Panc1 (cell line): ENCODE measurements around the gene SLC12A4. TPM values are rescaled to one million over a fixed set of nuclear protein-coding genes. Genes with fewer than 3 reads are reported as not detected.
A peak's percentile ranks its signal among the peaks of the same experiment; 100 is the strongest.

Experiments
- ATAC-seq: fragments of 200-7000 bp; cut with Tn5 transposase; 2 replicates; pipeline ENCODE4 v1.9.1; 2020; ENCODE audit warnings: mild to moderate bottlenecking, moderate library complexity
- BruUV-seq: library from RNA; stranded (reverse); fragments of 400-500 nt; replicated peaks from 2 replicates; lab custom pipeline; 2021; lab: Mats Ljungman, UMichigan
- CTCF ChIA-PET: fragments of 300-600 bp; sonication (Branson Sonifier 250); formaldehyde crosslinking; loops from one replicate; lab custom pipeline; 2022; ENCODE audit warnings: antibody characterized with exemption; lab: Charles Lee
- POLR2A ChIA-PET: fragments of 300-600 bp; sonication (Branson Sonifier 250); formaldehyde crosslinking; loops from one replicate; lab custom pipeline; 2022; ENCODE audit warnings: antibody characterized with exemption; lab: Charles Lee
- DNase-seq: peaks from one replicate; pipeline ENCODE4 v3.0.0-alpha.2; 2010; ENCODE audit warnings: low read depth, low spot score
- H3K27ac ChIP-seq: 2 replicates; pipeline ENCODE4 v1.5.1; 2011; ENCODE audit warnings: mild to moderate bottlenecking, low read length, inconsistent platforms
- H3K27me3 ChIP-seq: fragments of 200-500 bp; sonication (Bioruptor generic); 2 replicates; pipeline ENCODE4 v1.6.0; 2014; ENCODE audit warnings: low read length, inconsistent platforms; ENCODE audit not compliant: control insufficient read depth, insufficient read depth
- H3K36me3 ChIP-seq: fragments of 200-500 bp; sonication (Bioruptor generic); 2 replicates; pipeline ENCODE4 v1.5.1; 2014; ENCODE audit warnings: inconsistent platforms, mild to moderate bottlenecking, low read length, moderate library complexity; ENCODE audit not compliant: control insufficient read depth, insufficient read depth
- H3K4me1 ChIP-seq: 2 replicates; pipeline ENCODE4 v1.5.1; 2011; ENCODE audit warnings: inconsistent platforms, mild to moderate bottlenecking, low read length, moderate library complexity; ENCODE audit not compliant: control insufficient read depth, insufficient read depth
- H3K4me3 ChIP-seq, 2 experiments: 2 replicates each; pipeline ENCODE4 v1.5.1; 2011 to 2012; ENCODE audit warnings: low read depth in 2 of 2, low read length in 2 of 2, mild to moderate bottlenecking in 2 of 2, inconsistent platforms in 1 of 2, moderate library complexity in 1 of 2
- H3K9me3 ChIP-seq: fragments of 200-500 bp; sonication (Bioruptor generic); 2 replicates; pipeline ENCODE4 v1.5.1; 2014; ENCODE audit warnings: low read depth, mild to moderate bottlenecking, inconsistent platforms, low read length, moderate library complexity; ENCODE audit not compliant: control insufficient read depth, insufficient read depth
- CTCF ChIP-seq: fragments of 450-650 bp; IDR thresholded peaks from 2 replicates; pipeline ENCODE4 v1.5.1; 2017; ENCODE audit warnings: mild to moderate bottlenecking
- POLR2AphosphoS5 ChIP-seq: IDR thresholded peaks from 2 replicates; pipeline ENCODE4 v1.6.1; 2012; ENCODE audit warnings: mild to moderate bottlenecking, low read depth, low read length, moderate library complexity
- REST ChIP-seq, 2 experiments: IDR thresholded peaks; 2 replicates each; pipeline ENCODE4 v1.6.1; 2011 to 2012; ENCODE audit warnings: low read depth in 2 of 2, control low read depth in 1 of 2, low read length in 1 of 2, mild to moderate bottlenecking in 1 of 2, moderate library complexity in 1 of 2; ENCODE audit not compliant: insufficient read depth in 1 of 2
- SIN3A ChIP-seq: IDR thresholded peaks from 2 replicates; pipeline ENCODE4 v1.6.1; 2012; ENCODE audit warnings: low read depth, mild to moderate bottlenecking, low read length, moderate library complexity, borderline replicate concordance; ENCODE audit not compliant: insufficient read depth
- TCF7L2 ChIP-seq: IDR thresholded peaks from 2 replicates; pipeline ENCODE4 v1.6.1; 2011; ENCODE audit warnings: mild to moderate bottlenecking, low read depth, low read length, inconsistent platforms
- in situ Hi-C: cut with HindIII; loops from 2 replicates; pipeline ENCODE4 v1.10.0; 2016; ENCODE audit warnings: low sequenced_read_pairs, low pct_unique_long_range_greater_than_20kb
- intact Hi-C: fragments of 100-400 bp; cut with micrococcal nuclease; formaldehyde crosslinking; loops from one replicate; pipeline ENCODE4 v1.10.0; 2022; ENCODE audit not compliant: unreplicated experiment
- total RNA-seq: library from RNA; stranded (reverse); gene quantifications from one replicate; pipeline ENCODE4 v1.2.1, GENCODE V29; 2021; ENCODE audit not compliant: unreplicated experiment

SLC12A4 gene
- total RNA-seq, 1 experiment from 2014 or later: 31.8 TPM

GRCh38 chr16:67944690-67945391, 23.6 kb downstream of the SLC12A4 start:
- CTCF ChIA-PET: no interaction called here
- in situ Hi-C loops: no loop called here
- ATAC-seq (no peak), DNase-seq (no peak)
- no peak for TF ChIP-seq POLR2AphosphoS5
- TF ChIP-seq TCF7L2: no peak
- no peak for TF ChIP-seq CTCF
- no peak for TF ChIP-seq REST (IDR thresholded peaks at IDR 0.05; ENCODE audit: insufficient read depth in 1 of 2, low read depth in 2 of 2, low read length in 1 of 2)
- TF ChIP-seq SIN3A: no peak
- Histone ChIP-seq H3K27ac (no peak overlapping the region), H3K36me3 (no peaks in the 10 kb centered on the region), H3K9me3 (no peaks in the 10 kb centered on the region), H3K4me1 (no peaks in the 10 kb centered on the region; the same call in 1 of the 2 replicates), H3K4me3 (no peak overlapping the region), H3K27me3 (no peaks in the 10 kb centered on the region)
- BruUV-seq: no TSS peak
- POLR2A ChIA-PET: interaction anchor here (0.6 kb wide), 1 partner anchor 273 kb away, joined by 10 read pairs; no protein-coding TSS in a partner anchor
- intact Hi-C loops: no loop called here

GRCh38 chr16:67943619-67944504, 24.6 kb downstream of the SLC12A4 start, which contains the start of gene LCAT:
Gene LCAT, minus strand, starts transcription at chr16:67944120. Its CDS starts 19 bp downstream, at chr16:67944101.
- ChIA-PET CTCF (interaction anchor here (0.5 kb wide), 1 partner anchor 25 kb away, joined by 12 read pairs; no protein-coding TSS in a partner anchor), POLR2A (interaction anchor here (0.6 kb wide), 1 partner anchor 20 kb away, joined by 3 read pairs; no protein-coding TSS in a partner anchor)
- in situ Hi-C loops: no loop called here

More at GRCh38 chr16:67943619-67944504, 24.6 kb downstream of the SLC12A4 start, which contains the start of gene LCAT:
- Histone ChIP-seq H3K36me3 (no peaks in the 10 kb centered on the region), H3K4me3 (no peak within 1 kb of the TSS), H3K4me1 (no peaks in the 10 kb centered on the region; the same call in 1 of the 2 replicates), H3K27ac (no peak within 1 kb of the TSS), H3K9me3 (no peaks in the 10 kb centered on the region), H3K27me3 (no peaks in the 10 kb centered on the region)
- TF ChIP-seq POLR2AphosphoS5 (peak; percentile 42), REST (IDR thresholded peaks at IDR 0.05; ENCODE audit: insufficient read depth in 1 of 2, low read depth in 2 of 2, low read length in 1 of 2) (no peak), SIN3A (0 out of 2 replicates have a peak, but pooled peaks have one; percentile 30), TCF7L2 (no peak), CTCF (no peak)
- DNase-seq (no peak), ATAC-seq (peak; percentile 37; the same call in 1 of the 2 replicates)
- intact Hi-C loops: no loop called here
- BruUV-seq: no TSS peak
